Heart right ventricle (tissue), 16 donors: Measurements from ENCODE around the gene SLC22A4. TPM values are rescaled to one million over a fixed set of nuclear protein-coding genes. Genes with fewer than 3 reads are reported as not detected.

ENCODE experiments used
- ATAC-seq, 8 donors: fragments of 200-7000 bp; cut with Tn5 transposase; one replicate each; pipeline ENCODE4 v1.9.1; 2020; ENCODE audit warnings: mild to moderate bottlenecking in 8 of 8, moderate library complexity in 8 of 8, moderate number of reproducible peaks in 1 of 8
- DNase-seq, 2 donors: peaks; one replicate each; pipeline ENCODE4 v3.0.0-alpha.2; 2020
- H3K27ac ChIP-seq, 10 donors: fragments of 200-600 bp; sonication (generic) in 2 of 10; one replicate each; pipeline versions ENCODE4 v1.5.0 to v1.8.0; 2020 to 2022; ENCODE audit warnings: mild to moderate bottlenecking in 3 of 10
- H3K27me3 ChIP-seq, 7 donors: fragments of 200-600 bp; one replicate each; pipeline ENCODE4 v1.8.0; 2021 to 2022; ENCODE audit warnings: mild to moderate bottlenecking in 2 of 7
- H3K36me3 ChIP-seq, 9 donors: fragments of 200-600 bp; sonication (generic) in 1 of 9; one replicate each; pipeline versions ENCODE4 v1.5.0 to v1.8.0; 2020 to 2022; ENCODE audit warnings: mild to moderate bottlenecking in 2 of 9
- H3K4me1 ChIP-seq, 9 donors: fragments of 200-600 bp; sonication (generic) in 1 of 9; one replicate each; pipeline versions ENCODE4 v1.5.0 to v1.8.0; 2020 to 2022; ENCODE audit warnings: mild to moderate bottlenecking in 4 of 9
- H3K4me3 ChIP-seq, 10 donors: fragments of 200-600 bp; sonication (generic) in 2 of 10; one replicate each; pipeline versions ENCODE4 v1.5.0 to v1.8.0; 2020 to 2022; ENCODE audit warnings: mild to moderate bottlenecking in 7 of 10, moderate library complexity in 2 of 10
- H3K9me3 ChIP-seq, 11 donors: fragments of 200-600 bp in 10 of 11; sonication (generic) in 2 of 11; one replicate each; pipeline versions ENCODE4 v1.5.0 to v1.8.0; 2013 to 2022; ENCODE audit warnings: mild to moderate bottlenecking in 2 of 11, control low read depth in 1 of 11, moderate library complexity in 1 of 11
- CTCF ChIP-seq, 9 donors: fragments of 200-600 bp; sonication (generic) in 2 of 9; IDR thresholded peaks; one replicate each; pipeline versions ENCODE4 v1.5.0 to v1.8.0; 2021 to 2022; ENCODE audit warnings: antibody characterized with exemption in 9 of 9, mild to moderate bottlenecking in 5 of 9, moderate library complexity in 1 of 9
- WGBS, 2 donors: extraction: QIAGEN DNeasy Blood & Tissue Kit; methylation state at CpG; one replicate each; pipeline ENCODE4 v1.1.7; 2013; ENCODE audit warnings: inconsistent platforms in 1 of 2; 5-methylcytosine and 5-hydroxymethylcytosine counted together
- intact Hi-C, 10 donors: fragments of 100-400 bp; cut with DNase I; formaldehyde crosslinking; loops; one replicate each; pipeline versions ENCODE4 v1.11.1 to v1.14.2; 2022
- polyA plus RNA-seq, 2 donors: library from polyadenylated mRNA; stranded (reverse); fragments of 200-250 nt; gene quantifications; one replicate each; pipeline ENCODE4 v1.2.3, GENCODE V29; 2013
- total RNA-seq, 10 donors: library from RNA; stranded (reverse); fragmentation: NEBNext Ultra II Directional in 3 of 10; extraction: Animal tissue kit (Norgen Biotek cat#: 25700) in 3 of 10; gene quantifications; one replicate each; pipeline versions ENCODE4 v1.2.1 to v1.2.4, GENCODE V29; 2021 to 2023
- donor health status: Arrhythmogenic right ventricular cardiomyopathy.
- donor health status: ischemic (EF 13 %, LVEDD 7.1; RV severe dilation, severe dysfunction).
- donor health status: healthy with polysubstance abuse.
- donor health status: DM: no; HTN: yes; CAD: no.
- donor health status: DM: no; HTN: no; CAD: no.
- donor health status: ischemic (EF 25% LVEDD 6.9; RV normal size, moderate dysfunction).
- donor health status: ischemic (EF 25% LVEDD 5.7; RV mildly dilated, moderate dysfunction).
- donor health status: healthy.
- donor health status: DM: yes; HTN: yes; CAD: no.
- donor health status: Ischemic cardiomyopathy.
- donor health status: ischemic (EF 35%, LVEDD 5.7; RV mildly dilated, moderate dysfunction).
- donor health status: nonischemic (EF 11% LVEDD 7.7; RV severe dilation, severe dysfunction).
- donor health status: DM: yes; HTN: yes; CAD: no.
- donor health status: PGD.
- donor health status: ischemic (EF 29% LVEDD 5.4; RV normal size, mild dysfunction).
- donor health status: nonischemic (EF 23%, LVEDD 6.1; RV moderate dilation, normal function).

Gene SLC22A4
- total and polyA plus RNA-seq, 12 donors, result 0.39 to 9.0 (median 2.1) TPM

- ATAC-seq (peak in 1 of 8 donors; percentile 2), DNase-seq (peak in 1 of 2 donors; percentile 41)
- Histone ChIP-seq H3K4me1 (peaks cover 11 to 50% (median 48%) of the 10 kb centered on the region in 9 donors), H3K4me3 (peak overlapping the region in 1 of 10 donors; percentile 71), H3K36me3 (no peaks in the 10 kb centered on the region), H3K27me3 (no peaks in the 10 kb centered on the region), H3K9me3 (no peaks in the 10 kb centered on the region), H3K27ac (peak overlapping the region in 8 of 10 donors; percentile 12 to 99 (median 78))
- WGBS, 2 donors, result 63% methylated on average over 8 of the region's 8 CpGs
- TF ChIP-seq CTCF (IDR thresholded peaks at IDR 0.05), result no peak
- intact Hi-C loops, result loop anchor here in 5 of 10 donors (5.0 to 10.0 kb wide), 2 partner anchors 66 to 198 kb away; partner anchors contain the start of gene IRF1 (in 5 of the 5)
Measured at GRCh38 chr5:132296412-132297016, 2.3 kb downstream of the SLC22A4 start.

GRCh38 chr5:132297211-132297940, 3.2 kb downstream of the SLC22A4 start:
- Histone ChIP-seq H3K4me1 (peaks cover 13 to 58% (median 50%) of the 10 kb centered on the region in 9 donors), H3K27me3 (no peaks in the 10 kb centered on the region), H3K36me3 (no peaks in the 10 kb centered on the region), H3K27ac (peak overlapping the region in 3 of 10 donors; percentile 50 to 99 (median 98)), H3K9me3 (no peaks in the 10 kb centered on the region), H3K4me3 (peak overlapping the region in 1 of 10 donors; percentile 71)
- intact Hi-C loops, result loop anchor here in 5 of 10 donors (5.0 to 10.0 kb wide), 2 partner anchors 65 to 197 kb away; partner anchors contain the start of gene IRF1 (in 5 of the 5)
- ATAC-seq (no peak), DNase-seq (no peak)
- 95% methylated on average over 4 of the region's 4 CpGs for WGBS, 2 donors
- no peak for TF ChIP-seq CTCF (IDR thresholded peaks at IDR 0.05)

- DNase-seq, result no peak
- intact Hi-C loops, result loop anchor here in 5 of 10 donors (5.0 to 10.0 kb wide), 2 partner anchors 64 to 196 kb away; partner anchors contain the start of gene IRF1 (in 5 of the 5)
Measured at GRCh38 chr5:132298298-132299212, 4.4 kb downstream of the SLC22A4 start.

More at GRCh38 chr5:132298298-132299212, 4.4 kb downstream of the SLC22A4 start:
- H3K4me1 ChIP-seq, result peaks cover 13 to 53% (median 41%) of the 10 kb centered on the region in 9 donors
- H3K27ac ChIP-seq, result peak overlapping the region in 2 of 10 donors; percentile 18 to 98
- H3K4me3 ChIP-seq, result no peak overlapping the region
- 79 to 81% methylated on average over 6 of the region's 6 CpGs for WGBS, 2 donors
- no peak for TF ChIP-seq CTCF (IDR thresholded peaks at IDR 0.05)
- H3K27me3 ChIP-seq, result no peaks in the 10 kb centered on the region
- no peaks in the 10 kb centered on the region for H3K9me3 ChIP-seq
- H3K36me3 ChIP-seq, result no peaks in the 10 kb centered on the region
- no peak for ATAC-seq
